Motor neuron (in vitro differentiated cells): ENCODE measurements around the gene KBTBD12. TPM values are rescaled to one million over a fixed set of nuclear protein-coding genes. Genes with fewer than 3 reads are reported as not detected.
"Not testable (repeated sequence)": the region's sequence is repeated elsewhere in the genome, so short reads cannot be mapped to it uniquely, and the experiment has no call there.

Experiments
- ATAC-seq, 8 experiments: fragments of 200-7000 bp; cut with Tn5 transposase; replicated peaks in 6 of 8; 2 replicates each; pipeline ENCODE4 v1.8.0; 2021; ENCODE audit warnings: mild to moderate bottlenecking in 8 of 8, moderate library complexity in 8 of 8
- H3K27ac ChIP-seq, 2 donors: fragments of 250-450 bp; sonication (Bioruptor Pico); 2 replicates each; pipeline ENCODE4 v1.9.0; 2021; ENCODE audit warnings: antibody characterized with exemption in 2 of 2, mild to moderate bottlenecking in 2 of 2, moderate library complexity in 1 of 2
- H3K4me1 ChIP-seq, 2 donors: fragments of 250-450 bp; sonication (Bioruptor Pico); replicated peaks in 1 of 2; 2 replicates each; pipeline ENCODE4 v1.6.1; 2021; ENCODE audit warnings: antibody characterized with exemption in 2 of 2, mild to moderate bottlenecking in 2 of 2, moderate library complexity in 1 of 2
- H3K4me3 ChIP-seq, 5 donors: fragments of 250-450 bp; sonication (Bioruptor Pico); 2 replicates each; pipeline ENCODE4 v1.9.0; 2021; ENCODE audit warnings: antibody characterized with exemption in 5 of 5, mild to moderate bottlenecking in 5 of 5, moderate library complexity in 4 of 5
- WGBS, 10 experiments: fragments of 450-650 bp; shearing (Covaris generic); methylation state at CpG; one replicate each; pipeline ENCODE4 v1.0.0; 2022; 5-methylcytosine and 5-hydroxymethylcytosine counted together
- in situ Hi-C, 9 experiments: fragments of 400-800 bp; cut with MboI; loops; one replicate each; pipeline ENCODE4 v1.15.0; 2021; ENCODE audit warnings: low sequenced_read_pairs in 9 of 9, low pct_unique_long_range_greater_than_20kb in 2 of 9; ENCODE audit not compliant: unreplicated experiment in 9 of 9
- total RNA-seq, 8 experiments: library from RNA; unstranded; fragments of 300-600 nt; gene quantifications; 2 replicates each; pipeline versions ENCODE4 v1.2.3 to v1.2.4, GENCODE V29; 2022

Gene KBTBD12
- total RNA-seq = under 1 TPM in 7 of 8 experiments, not detected in 1; 0.05 to 0.80 (median 0.13) TPM

- Histone ChIP-seq H3K4me1 (peaks cover 6 to 7% of the 10 kb centered on the region in 2 donors), H3K27ac (no peak within 1 kb of the TSS), H3K4me3 (peak within 1 kb of the TSS; percentile 4 to 23 (median 18))
- ATAC-seq = peak in 7 of 8 experiments; percentile 24 to 99 (median 97)
- WGBS, 10 experiments = 0 to 67% (median 19%) methylated on average over 2 to 25 of the region's 69 CpGs; no CpG with 5 or more reads in 2 of the 10 experiments
- in situ Hi-C loops = no loop called here
Observed at GRCh38 chr3:127915115-127915936, at the start of gene KBTBD12. TSS of gene KBTBD12 (plus strand) at chr3:127915232. CDS start at chr3:127923062, 7,830 bp downstream.

GRCh38 chr3:127865941-127866340 lies 49.1 kb upstream of the KBTBD12 start:
- 0 to 100% (median 58%) methylated on average over 1 to 3 of the region's 4 CpGs; no CpG with 5 or more reads in 6 of the 10 experiments for WGBS, 10 experiments
- no peak overlapping the region for H3K4me3 ChIP-seq
- in situ Hi-C loops = no loop called here
- no peak overlapping the region for H3K27ac ChIP-seq
- ATAC-seq = peak; percentile 41 to 100 (median 82)
- no peaks in the 10 kb centered on the region for H3K4me1 ChIP-seq

- in situ Hi-C loops = no loop called here
- H3K4me3 ChIP-seq = no peak overlapping the region
- H3K4me1 ChIP-seq = no peaks in the 10 kb centered on the region
- no peak overlapping the region for H3K27ac ChIP-seq
- no peak for ATAC-seq
- WGBS, 10 experiments = 34 to 100% (median 83%) methylated on average over 1 to 2 of the region's 2 CpGs; no CpG with 5 or more reads in 1 of the 10 experiments
Observed at GRCh38 chr3:127867412-127867811, 47.6 kb upstream of the KBTBD12 start.

- no peak overlapping the region for H3K27ac ChIP-seq
- H3K4me3 ChIP-seq = no peak overlapping the region
- no peak for ATAC-seq
- no peaks in the 10 kb centered on the region for H3K4me1 ChIP-seq
- in situ Hi-C loops = no loop called here
Observed at GRCh38 chr3:127867986-127868385, 47.0 kb upstream of the KBTBD12 start.

GRCh38 chr3:127870156-127870555 lies 44.9 kb upstream of the KBTBD12 start:
- ATAC-seq = no peak
- in situ Hi-C loops = no loop called here
- 55 to 91% (median 85%) methylated on average over 1 to 4 of the region's 4 CpGs; no CpG with 5 or more reads in 1 of the 10 experiments for WGBS, 10 experiments
- H3K27ac ChIP-seq = no peak overlapping the region
- no peaks in the 10 kb centered on the region for H3K4me1 ChIP-seq
- no peak overlapping the region for H3K4me3 ChIP-seq

GRCh38 chr3:127874097-127874496 lies 40.9 kb upstream of the KBTBD12 start:
- H3K4me3 ChIP-seq, in situ Hi-C loops, H3K4me1 ChIP-seq, H3K27ac ChIP-seq: not testable (repeated sequence)
- 0 to 100% (median 88%) methylated on average over 1 to 4 of the region's 5 CpGs; no CpG with 5 or more reads in 2 of the 10 experiments for WGBS, 10 experiments
- peak in 2 of 8 experiments; percentile 36 to 72 for ATAC-seq

- no peak for ATAC-seq
- in situ Hi-C loops = no loop called here
Observed at GRCh38 chr3:127881586-127881985, 33.4 kb upstream of the KBTBD12 start.

GRCh38 chr3:127884041-127884440 lies 31.0 kb upstream of the KBTBD12 start:
- ATAC-seq = peak in 1 of 8 experiments; percentile 40
- no peak overlapping the region for H3K27ac ChIP-seq
- in situ Hi-C loops = no loop called here

More at GRCh38 chr3:127881586-127881985, 33.4 kb upstream of the KBTBD12 start:
- Histone ChIP-seq H3K27ac (no peak overlapping the region), H3K4me1 (peaks cover 5 to 8% of the 10 kb centered on the region in 2 donors), H3K4me3 (no peak overlapping the region)
- WGBS, 10 experiments = 54 to 100% (median 87%) methylated on average over 1 to 3 of the region's 3 CpGs

GRCh38 chr3:127886231-127886955 lies 28.6 kb upstream of the KBTBD12 start:
- Histone ChIP-seq H3K4me3 (no peak overlapping the region), H3K4me1 (peaks cover 12 to 15% of the 10 kb centered on the region in 2 donors), H3K27ac (peak overlapping the region in 1 of 2 donors; percentile 1)
- WGBS, 10 experiments = 20 to 100% (median 58%) methylated on average over 1 to 7 of the region's 9 CpGs; no CpG with 5 or more reads in 1 of the 10 experiments
- peak in 5 of 8 experiments; percentile 82 to 88 (median 87) for ATAC-seq
- in situ Hi-C loops = no loop called here

More at GRCh38 chr3:127884041-127884440, 31.0 kb upstream of the KBTBD12 start:
- Histone ChIP-seq H3K4me3 (no peak overlapping the region), H3K4me1 (peaks cover 12 to 15% of the 10 kb centered on the region in 2 donors)

GRCh38 chr3:127886956-127887231 lies 28.1 kb upstream of the KBTBD12 start:
- Histone ChIP-seq H3K4me3 (no peak overlapping the region), H3K27ac (no peak overlapping the region), H3K4me1 (peaks cover 12 to 15% of the 10 kb centered on the region in 2 donors)
- in situ Hi-C loops = no loop called here
- ATAC-seq = no peak

- no peak for ATAC-seq
- no peak overlapping the region for H3K27ac ChIP-seq
- in situ Hi-C loops = no loop called here
- H3K4me1 ChIP-seq = peaks cover 12 to 15% of the 10 kb centered on the region in 2 donors
- 66 to 100% (median 80%) methylated on average over 1 to 3 of the region's 4 CpGs; no CpG with 5 or more reads in 3 of the 10 experiments for WGBS, 10 experiments
- H3K4me3 ChIP-seq = no peak overlapping the region
Observed at GRCh38 chr3:127887321-127887720, 27.7 kb upstream of the KBTBD12 start.

GRCh38 chr3:127888156-127888555 lies 26.9 kb upstream of the KBTBD12 start:
- Histone ChIP-seq H3K27ac (no peak overlapping the region), H3K4me1 (peaks cover 12 to 15% of the 10 kb centered on the region in 2 donors), H3K4me3 (no peak overlapping the region)
- 0 to 100% (median 60%) methylated on average over 1 to 4 of the region's 4 CpGs; no CpG with 5 or more reads in 1 of the 10 experiments for WGBS, 10 experiments
- in situ Hi-C loops = no loop called here
- ATAC-seq = peak in 3 of 8 experiments; percentile 12 to 62 (median 33)

- 17 to 100% (median 80%) methylated on average over 1 to 6 of the region's 8 CpGs; no CpG with 5 or more reads in 3 of the 10 experiments for WGBS, 10 experiments
- Histone ChIP-seq H3K4me3 (no peak overlapping the region), H3K27ac (no peak overlapping the region), H3K4me1 (peaks cover 12 to 15% of the 10 kb centered on the region in 2 donors)
- in situ Hi-C loops = no loop called here
- ATAC-seq = peak in 3 of 8 experiments; percentile 46 to 72 (median 70)
Observed at GRCh38 chr3:127888564-127889107, 26.4 kb upstream of the KBTBD12 start.
